IPS-15b (cell line): Measurements from ENCODE around the gene OR5C1.

Source experiments
- H3K27me3 ChIP-seq: one replicate; pipeline ENCODE4 v1.6.1; 2013; ENCODE audit warnings: low read length; ENCODE audit not compliant: control insufficient read depth, insufficient read depth
- H3K36me3 ChIP-seq: one replicate; pipeline ENCODE4 v1.6.1; 2013; ENCODE audit warnings: low read length; ENCODE audit not compliant: control insufficient read depth, insufficient read depth
- H3K4me1 ChIP-seq: one replicate; pipeline ENCODE4 v1.6.1; 2013; ENCODE audit warnings: mild to moderate bottlenecking, low read length; ENCODE audit not compliant: control insufficient read depth, insufficient read depth
- H3K4me3 ChIP-seq: one replicate; pipeline ENCODE4 v1.5.1; 2013; ENCODE audit warnings: low read depth, low read length
- H3K9ac ChIP-seq: one replicate; pipeline ENCODE4 v1.6.1; 2013; ENCODE audit warnings: low read depth, mild to moderate bottlenecking, low read length
- H3K9me3 ChIP-seq: one replicate; pipeline ENCODE4 v1.6.1; 2013; ENCODE audit warnings: mild to moderate bottlenecking, low read length; ENCODE audit not compliant: control insufficient read depth, insufficient read depth

The OR5C1 gene

DNA sequence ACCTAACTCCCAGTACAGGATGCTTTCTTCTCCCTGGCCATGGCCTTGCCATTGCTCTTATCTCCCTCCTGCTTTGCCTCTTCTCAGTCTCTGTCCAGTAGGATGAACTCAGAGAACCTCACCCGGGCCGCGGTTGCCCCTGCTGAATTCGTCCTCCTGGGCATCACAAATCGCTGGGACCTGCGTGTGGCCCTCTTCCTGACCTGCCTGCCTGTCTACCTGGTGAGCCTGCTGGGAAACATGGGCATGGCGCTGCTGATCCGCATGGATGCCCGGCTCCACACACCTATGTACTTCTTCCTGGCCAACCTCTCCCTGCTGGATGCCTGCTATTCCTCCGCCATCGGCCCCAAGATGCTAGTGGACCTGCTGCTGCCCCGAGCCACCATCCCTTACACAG is at the start of gene OR5C1:
Gene OR5C1 (plus strand): TSS at position 103 of the 400 bp plus-strand sequence. CDS start 0 bp downstream, at position 103.
- Histone ChIP-seq H3K4me1 (no peaks in the 10 kb centered on the region), H3K4me3 (no peak within 1 kb of the TSS), H3K9ac (no peak within 1 kb of the TSS), H3K27me3 (no peaks in the 10 kb centered on the region), H3K9me3 (no peaks in the 10 kb centered on the region), H3K36me3 (no peaks in the 10 kb centered on the region)

DNA sequence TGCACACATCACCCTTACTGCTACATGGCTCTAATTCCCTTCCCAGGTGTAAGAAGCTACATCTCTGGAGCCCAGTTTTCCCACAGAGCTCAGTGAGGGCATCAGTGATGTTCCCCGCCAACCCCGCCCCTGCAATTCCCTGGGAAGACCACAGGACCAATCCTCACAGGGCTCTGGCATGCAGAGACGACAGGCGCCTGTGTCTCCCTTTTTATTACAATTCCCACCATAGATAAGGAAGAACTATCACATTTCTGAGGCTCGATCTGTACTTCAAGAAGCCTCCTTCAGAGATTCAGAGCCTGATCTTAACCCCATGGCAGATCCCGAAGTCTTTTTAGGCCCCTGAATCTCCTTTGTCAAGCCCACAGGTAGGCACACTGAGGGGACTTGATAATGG is 46.7 kb upstream of the OR5C1 start, which contains the start of gene OR1L6:
Gene OR1L6 (plus strand): TSS at position 301 of the 400 bp plus-strand sequence. CDS start 7,545 bp downstream, outside the sequence.
- Histone ChIP-seq H3K36me3 (no peaks in the 10 kb centered on the region), H3K4me1 (no peaks in the 10 kb centered on the region), H3K9me3 (peaks cover 7% of the 10 kb centered on the region), H3K27me3 (no peaks in the 10 kb centered on the region), H3K9ac (no peak within 1 kb of the TSS), H3K4me3 (no peak within 1 kb of the TSS)

DNA sequence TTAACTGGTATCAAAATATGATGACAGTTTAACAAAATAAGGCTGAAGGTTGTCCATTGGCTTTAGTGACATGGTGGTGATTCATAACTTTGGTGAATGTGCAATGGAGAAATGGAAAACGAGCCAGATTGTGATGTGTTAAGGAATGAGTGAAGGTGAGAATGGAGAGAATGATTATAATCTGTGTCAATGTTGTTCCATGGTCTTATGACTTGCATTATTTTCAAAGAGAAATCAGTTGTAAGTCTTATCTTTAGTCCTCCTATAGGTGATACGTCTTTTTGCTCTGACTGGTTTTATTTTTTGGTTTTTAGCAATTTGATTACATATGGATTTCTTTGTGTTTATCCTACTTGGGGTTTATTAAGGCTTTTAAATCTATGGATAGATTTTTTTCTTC is 33.9 kb upstream of the OR5C1 start:
- Histone ChIP-seq H3K27me3 (no peaks in the 10 kb centered on the region), H3K4me3 (no peak overlapping the region), H3K9ac (no peak overlapping the region), H3K4me1 (no peaks in the 10 kb centered on the region), H3K9me3 (peaks cover 4% of the 10 kb centered on the region), H3K36me3 (no peaks in the 10 kb centered on the region)

DNA sequence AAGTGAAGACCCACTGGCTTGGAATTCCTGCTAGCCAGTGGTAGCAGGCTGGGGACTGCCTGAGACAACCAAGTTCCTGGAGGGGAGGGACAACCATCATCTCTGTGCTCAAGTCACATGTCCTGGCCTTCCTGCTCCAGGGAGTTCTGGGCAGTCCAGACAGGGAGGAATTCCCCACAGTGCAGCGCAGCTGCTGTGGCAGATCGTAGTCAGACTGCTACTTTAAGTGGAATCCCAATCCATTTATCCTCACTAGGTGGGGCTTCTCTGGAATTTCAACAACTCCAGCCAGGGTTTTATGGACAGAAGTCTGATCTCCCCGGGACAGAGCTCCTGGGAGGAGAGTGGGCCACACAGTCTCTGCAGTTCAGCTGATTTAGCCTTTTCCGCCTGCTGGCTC is 20.9 kb upstream of the OR5C1 start:
- Histone ChIP-seq H3K27me3 (no peaks in the 10 kb centered on the region), H3K9ac (no peak overlapping the region), H3K36me3 (no peaks in the 10 kb centered on the region), H3K4me1 (no peaks in the 10 kb centered on the region), H3K9me3 (peaks cover 5% of the 10 kb centered on the region), H3K4me3 (no peak overlapping the region)

DNA sequence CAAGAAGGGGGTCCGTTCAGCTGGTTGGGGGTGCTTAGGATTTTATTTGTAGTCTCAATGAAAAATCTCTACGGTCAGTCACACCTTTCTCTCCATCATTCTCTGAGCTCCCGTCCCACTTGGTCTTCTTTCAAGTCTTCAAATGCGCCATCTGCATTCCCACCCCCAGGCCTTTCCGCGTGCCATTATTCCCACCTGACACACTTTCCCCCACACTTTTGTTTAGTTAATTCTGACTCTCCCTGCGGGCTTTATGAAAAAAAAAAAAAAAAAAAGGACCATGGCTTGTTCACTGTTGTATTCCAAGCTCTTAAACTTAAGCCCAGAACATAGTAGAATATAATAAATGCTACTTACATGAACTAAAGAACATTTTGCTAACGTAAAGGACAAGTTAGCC is 11.7 kb upstream of the OR5C1 start:
- Histone ChIP-seq H3K9me3 (no peaks in the 10 kb centered on the region), H3K9ac (no peak overlapping the region), H3K27me3 (no peaks in the 10 kb centered on the region), H3K36me3 (no peaks in the 10 kb centered on the region), H3K4me1 (no peaks in the 10 kb centered on the region), H3K4me3 (no peak overlapping the region)

DNA sequence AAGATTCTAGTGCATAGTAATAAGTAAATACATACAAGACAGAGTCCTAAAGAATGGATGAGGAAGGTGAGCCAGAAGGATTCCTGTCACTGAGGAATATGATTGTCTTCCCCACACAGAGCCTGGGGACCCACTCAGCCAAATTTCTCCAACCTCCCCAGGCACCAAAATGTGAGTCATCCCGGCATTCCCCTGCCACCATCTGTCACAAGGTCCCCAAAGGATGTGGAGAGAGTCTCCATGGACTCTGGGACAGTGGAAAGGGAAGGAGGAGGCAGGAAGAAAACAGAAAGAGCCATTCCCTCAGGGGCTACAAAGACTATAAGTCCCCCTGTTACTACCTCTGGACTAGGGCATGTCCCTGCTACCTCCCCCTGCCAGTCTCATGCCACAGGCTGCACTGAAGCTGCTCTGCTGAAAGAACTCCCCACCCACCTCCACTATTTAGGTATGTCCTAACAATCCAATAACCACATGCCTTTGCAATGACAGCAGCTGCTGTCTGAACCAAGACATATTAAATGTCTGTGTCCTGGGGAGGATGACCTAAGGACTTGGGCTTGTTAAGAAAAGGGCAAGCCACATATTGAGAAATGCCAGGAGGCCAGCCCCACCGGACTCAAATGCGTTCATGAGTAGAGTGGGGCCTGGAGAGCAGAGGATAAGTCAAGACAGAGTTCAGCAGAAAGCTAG is 10.7 kb upstream of the OR5C1 start:
- Histone ChIP-seq H3K9ac (no peak overlapping the region), H3K4me1 (no peaks in the 10 kb centered on the region)

DNA sequence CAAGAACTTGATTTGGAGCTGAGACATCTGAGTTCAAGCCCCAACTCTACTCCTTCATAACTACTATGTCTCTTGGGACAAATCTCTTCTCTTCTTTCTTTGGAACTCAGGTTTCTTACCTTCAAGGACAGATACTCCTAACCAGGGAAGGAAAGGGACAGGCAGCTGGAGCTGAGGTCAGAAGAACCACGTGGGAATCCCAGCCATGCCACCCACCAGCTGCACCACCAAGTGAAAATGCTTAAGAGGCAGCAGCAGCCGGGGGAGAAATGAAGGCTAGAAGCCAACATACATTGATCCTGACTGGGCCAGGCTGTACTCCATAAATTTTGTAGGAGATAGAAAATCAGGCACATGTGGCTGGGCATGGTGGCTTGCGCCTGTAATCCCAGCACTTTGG is 9.6 kb upstream of the OR5C1 start:
- Histone ChIP-seq H3K36me3 (no peaks in the 10 kb centered on the region), H3K4me1 (no peaks in the 10 kb centered on the region), H3K9ac (no peak overlapping the region)

More for the DNA sequence above, 10.7 kb upstream of the OR5C1 start:
- Histone ChIP-seq H3K36me3 (no peaks in the 10 kb centered on the region), H3K9me3 (no peaks in the 10 kb centered on the region), H3K27me3 (no peaks in the 10 kb centered on the region), H3K4me3 (no peak overlapping the region)

DNA sequence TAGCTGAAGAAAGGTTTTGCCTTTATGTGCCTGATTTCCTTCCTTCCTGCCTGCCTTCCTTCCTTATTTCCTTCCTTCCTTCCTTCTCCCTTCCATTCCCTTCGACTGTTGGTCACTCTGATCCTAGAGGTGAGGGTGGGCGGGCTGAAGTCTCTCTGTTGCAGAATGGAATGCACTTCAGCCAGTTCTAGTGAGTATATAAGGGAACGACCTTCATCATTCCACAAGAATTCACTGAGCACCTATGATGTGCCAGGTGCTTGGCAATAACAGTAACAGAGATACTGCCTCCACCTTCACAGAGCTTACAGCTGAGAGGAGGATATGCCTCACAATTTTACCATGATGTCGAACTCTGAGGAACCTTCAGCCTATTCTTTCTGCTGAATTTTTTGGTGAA is 8.7 kb upstream of the OR5C1 start:
- no peaks in the 10 kb centered on the region for H3K27me3 ChIP-seq
- H3K9me3 ChIP-seq: no peaks in the 10 kb centered on the region
- no peak overlapping the region for H3K9ac ChIP-seq
- H3K36me3 ChIP-seq: no peaks in the 10 kb centered on the region
- no peak overlapping the region for H3K4me3 ChIP-seq
- H3K4me1 ChIP-seq: no peaks in the 10 kb centered on the region

More for the DNA sequence above, 9.6 kb upstream of the OR5C1 start:
- H3K9me3 ChIP-seq: no peaks in the 10 kb centered on the region
- no peaks in the 10 kb centered on the region for H3K27me3 ChIP-seq
- H3K4me3 ChIP-seq: no peak overlapping the region

DNA sequence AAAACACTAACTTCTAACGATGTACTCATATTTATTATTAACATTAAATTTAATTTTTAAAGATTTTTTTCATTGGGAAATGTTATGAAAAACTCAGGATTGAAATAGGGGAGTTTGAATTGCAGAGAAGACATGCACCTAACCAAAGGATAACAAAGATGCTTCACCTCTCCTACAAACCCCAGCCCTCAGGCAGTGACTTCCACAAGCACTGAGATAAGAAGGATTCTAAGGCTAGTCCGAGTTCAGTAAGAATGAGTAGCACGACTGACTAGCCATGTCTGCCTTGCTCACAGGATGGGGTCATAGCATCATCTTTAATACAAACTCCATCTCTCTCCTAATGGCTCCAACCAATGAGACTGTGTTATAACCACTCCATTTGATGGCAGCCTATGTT is 7.1 kb upstream of the OR5C1 start:
- H3K27me3 ChIP-seq: no peaks in the 10 kb centered on the region
- H3K9ac ChIP-seq: no peak overlapping the region
- no peaks in the 10 kb centered on the region for H3K9me3 ChIP-seq
- no peaks in the 10 kb centered on the region for H3K36me3 ChIP-seq
- H3K4me3 ChIP-seq: no peak overlapping the region
- no peaks in the 10 kb centered on the region for H3K4me1 ChIP-seq

DNA sequence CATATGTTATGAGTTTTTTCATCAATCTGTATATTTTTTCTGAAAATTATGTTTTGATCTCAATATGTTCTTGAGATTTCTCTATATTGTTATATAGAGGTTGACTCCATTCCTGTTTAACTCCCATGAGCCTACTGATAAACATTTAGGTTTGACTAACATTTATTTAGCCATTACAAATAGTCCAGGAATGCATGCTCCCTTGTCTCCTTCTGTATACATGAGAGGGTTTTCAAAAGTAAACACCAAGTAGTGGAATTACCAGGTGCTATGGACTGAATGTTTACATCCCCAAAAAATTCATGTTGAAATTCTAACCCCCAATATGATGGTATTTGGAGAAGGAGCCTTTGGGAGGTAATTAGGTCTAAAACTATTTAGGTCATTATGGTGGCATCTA is 3.5 kb upstream of the OR5C1 start:
- Histone ChIP-seq H3K9me3 (no peaks in the 10 kb centered on the region), H3K9ac (no peak overlapping the region), H3K4me3 (no peak overlapping the region), H3K36me3 (no peaks in the 10 kb centered on the region), H3K4me1 (no peaks in the 10 kb centered on the region), H3K27me3 (no peaks in the 10 kb centered on the region)

DNA sequence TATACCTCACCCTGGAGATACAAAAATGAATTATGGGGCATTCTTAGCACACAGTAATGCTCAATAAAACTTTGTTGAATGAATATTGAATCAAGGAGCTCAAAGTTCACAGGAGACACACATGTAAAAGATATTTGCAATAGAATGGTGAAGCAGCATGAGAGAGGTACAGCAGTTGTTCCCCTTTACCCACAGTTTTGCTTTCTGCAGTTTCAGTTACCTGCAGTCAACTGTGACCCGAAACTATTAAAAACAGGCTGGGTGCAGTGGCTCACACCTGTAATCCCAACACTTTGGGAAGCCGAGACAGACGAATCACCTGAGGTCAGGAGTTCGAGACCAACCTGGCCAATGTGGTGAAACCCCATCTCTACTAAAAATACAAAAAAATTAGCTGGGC is 2.4 kb upstream of the OR5C1 start:
- H3K9me3 ChIP-seq: no peaks in the 10 kb centered on the region
- no peak overlapping the region for H3K4me3 ChIP-seq
- H3K9ac ChIP-seq: no peak overlapping the region
- no peaks in the 10 kb centered on the region for H3K36me3 ChIP-seq
- H3K27me3 ChIP-seq: no peaks in the 10 kb centered on the region
- H3K4me1 ChIP-seq: no peaks in the 10 kb centered on the region

DNA sequence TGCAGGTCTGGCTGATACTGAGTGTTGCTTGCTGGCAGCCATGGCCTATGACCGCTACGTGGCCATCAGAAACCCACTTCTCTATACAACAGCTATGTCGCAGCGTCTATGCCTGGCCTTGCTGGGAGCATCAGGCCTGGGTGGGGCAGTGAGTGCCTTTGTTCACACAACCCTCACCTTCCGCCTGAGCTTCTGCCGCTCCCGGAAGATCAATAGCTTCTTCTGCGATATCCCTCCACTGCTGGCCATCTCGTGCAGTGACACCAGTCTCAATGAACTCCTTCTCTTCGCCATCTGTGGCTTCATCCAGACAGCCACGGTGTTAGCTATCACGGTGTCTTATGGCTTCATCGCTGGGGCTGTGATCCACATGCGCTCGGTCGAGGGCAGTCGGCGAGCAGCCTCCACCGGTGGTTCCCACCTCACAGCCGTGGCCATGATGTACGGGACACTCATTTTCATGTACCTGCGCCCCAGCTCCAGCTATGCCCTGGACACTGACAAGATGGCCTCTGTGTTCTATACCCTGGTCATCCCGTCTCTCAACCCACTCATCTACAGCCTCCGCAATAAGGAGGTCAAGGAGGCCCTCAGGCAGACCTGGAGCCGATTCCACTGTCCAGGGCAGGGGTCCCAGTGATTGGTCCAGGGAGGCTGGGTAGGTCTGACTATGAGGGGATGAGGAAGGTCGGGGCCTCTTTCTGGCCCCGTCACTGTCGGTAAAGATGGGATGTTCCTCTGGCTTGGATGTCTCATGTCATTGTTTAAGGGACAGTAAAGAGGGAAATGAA is 718 bp downstream of the OR5C1 start:
- H3K4me1 ChIP-seq: no peaks in the 10 kb centered on the region
- H3K27me3 ChIP-seq: no peaks in the 10 kb centered on the region
- H3K9ac ChIP-seq: no peak overlapping the region

More for the DNA sequence above, 718 bp downstream of the OR5C1 start:
- Histone ChIP-seq H3K4me3 (no peak overlapping the region), H3K36me3 (no peaks in the 10 kb centered on the region), H3K9me3 (no peaks in the 10 kb centered on the region)
